ENCODE data around the gene ODAD4.

ODAD4 gene

DNA sequence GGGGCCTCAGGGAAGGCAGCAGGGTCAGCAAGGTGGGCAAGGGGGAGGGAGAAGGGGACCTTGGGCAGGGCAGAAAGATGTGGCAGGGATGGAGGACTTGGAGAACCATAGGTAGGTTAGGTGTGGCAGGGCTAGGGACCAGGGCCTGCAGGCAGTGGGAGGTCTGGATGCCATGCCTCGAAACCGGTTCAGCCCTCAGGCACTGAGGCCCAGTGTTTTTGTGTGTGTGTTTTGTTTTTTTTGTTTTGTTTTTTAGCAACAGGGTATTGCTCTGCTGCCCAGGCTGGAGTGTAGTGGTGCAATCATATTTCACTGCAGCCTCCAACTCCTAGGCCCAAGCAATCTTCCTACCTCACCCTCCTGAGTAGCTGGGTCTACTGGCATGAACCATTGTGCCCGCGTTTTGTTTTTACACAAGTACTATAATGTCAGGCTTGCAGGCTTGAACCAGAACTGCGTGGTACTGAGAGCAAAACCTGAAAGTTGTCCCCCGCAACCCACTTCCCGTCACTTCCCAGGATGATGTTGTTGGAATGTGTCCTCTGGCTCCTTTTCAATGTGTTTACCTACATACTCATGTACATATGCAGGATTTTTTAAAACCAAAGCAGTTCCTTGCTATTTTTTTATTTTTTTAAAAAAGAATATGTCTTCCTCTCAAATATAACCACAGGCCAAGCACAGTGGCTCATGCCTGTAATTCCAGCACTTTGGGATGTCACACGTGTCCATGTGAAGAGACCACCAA lies 12.4 kb downstream of the ODAD4 start:
- ATAC-seq: no peak
- TF ChIP-seq OSR1 (CRISPR knock-in tag; IDR thresholded peaks at IDR 0.05) (no peak), TOX (CRISPR knock-in tag; IDR thresholded peaks at IDR 0.05; ENCODE audit: borderline replicate concordance) (no peak), ZFP3 (CRISPR knock-in tag; IDR thresholded peaks at IDR 0.05) (no peak), RARB (CRISPR knock-in tag; IDR thresholded peaks at IDR 0.05) (no peak), ZNF70 (CRISPR knock-in tag; IDR thresholded peaks at IDR 0.05) (no peak), PPARA (CRISPR knock-in tag; IDR thresholded peaks at IDR 0.05; ENCODE audit: borderline replicate concordance) (no peak), ZNF565 (CRISPR knock-in tag; conservative IDR thresholded peaks at IDR 0.05; ENCODE audit: low read depth) (no peak)

DNA sequence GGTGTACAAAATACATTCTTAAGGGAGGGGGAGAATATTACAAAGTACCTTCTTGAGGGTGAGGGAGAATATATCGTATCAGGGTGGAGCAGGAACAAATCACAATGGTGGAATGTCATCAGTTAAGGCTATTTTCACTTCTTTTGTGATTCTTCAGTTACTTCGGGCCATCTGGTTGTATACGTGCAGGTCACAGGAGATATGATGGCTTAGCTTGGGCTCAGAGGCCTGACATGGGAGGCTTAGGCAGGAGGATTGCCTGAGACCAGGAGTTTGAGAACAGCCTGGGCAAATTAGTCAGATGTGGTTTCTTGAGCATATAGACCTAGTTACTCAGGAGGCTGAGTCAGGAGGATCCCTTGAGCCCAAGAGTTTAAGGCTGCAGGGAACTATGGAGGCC lies 13.1 kb downstream of the ODAD4 start:
- TF ChIP-seq ZNF565 (CRISPR knock-in tag; conservative IDR thresholded peaks at IDR 0.05; ENCODE audit: low read depth): no peak
- no peak for TF ChIP-seq RARB (CRISPR knock-in tag; IDR thresholded peaks at IDR 0.05)
- no peak for TF ChIP-seq ZNF70 (CRISPR knock-in tag; IDR thresholded peaks at IDR 0.05)
- TF ChIP-seq TCF4 (CRISPR knock-in tag; IDR thresholded peaks at IDR 0.05; ENCODE audit: borderline replicate concordance): no peak
- ATAC-seq: no peak

DNA sequence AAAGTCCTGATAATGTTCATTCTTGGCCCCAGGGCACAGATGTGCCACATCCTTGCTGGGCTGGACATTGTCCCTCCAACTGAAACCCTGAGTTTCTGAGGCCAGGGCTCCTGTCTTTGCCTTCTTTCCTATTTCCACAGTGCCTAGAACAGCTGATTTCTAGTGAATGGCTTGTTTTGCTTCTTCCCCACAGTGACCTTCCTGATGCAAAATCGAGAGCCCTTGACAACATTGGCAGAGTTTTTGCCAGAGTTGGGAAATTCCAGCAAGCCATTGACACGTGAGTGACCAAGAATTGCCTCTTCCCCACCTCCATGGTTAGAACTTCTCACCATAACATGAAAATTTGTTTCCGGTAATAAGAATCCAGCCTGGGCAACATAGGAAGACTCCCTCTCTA lies 14.5 kb downstream of the ODAD4 start:
- ATAC-seq: no peak
- no peak for TF ChIP-seq OSR1 (CRISPR knock-in tag; IDR thresholded peaks at IDR 0.05)
- no peak for TF ChIP-seq ISL1 (CRISPR knock-in tag; IDR thresholded peaks at IDR 0.05)
- TF ChIP-seq SNAI2 (CRISPR knock-in tag; IDR thresholded peaks at IDR 0.05): no peak
- TF ChIP-seq ZNF8 (CRISPR knock-in tag; IDR thresholded peaks at IDR 0.05): no peak
- TF ChIP-seq RARB (CRISPR knock-in tag; IDR thresholded peaks at IDR 0.05): no peak
- TF ChIP-seq ESRRG (CRISPR knock-in tag; IDR thresholded peaks at IDR 0.05): no peak
- TF ChIP-seq, protein P1, sequence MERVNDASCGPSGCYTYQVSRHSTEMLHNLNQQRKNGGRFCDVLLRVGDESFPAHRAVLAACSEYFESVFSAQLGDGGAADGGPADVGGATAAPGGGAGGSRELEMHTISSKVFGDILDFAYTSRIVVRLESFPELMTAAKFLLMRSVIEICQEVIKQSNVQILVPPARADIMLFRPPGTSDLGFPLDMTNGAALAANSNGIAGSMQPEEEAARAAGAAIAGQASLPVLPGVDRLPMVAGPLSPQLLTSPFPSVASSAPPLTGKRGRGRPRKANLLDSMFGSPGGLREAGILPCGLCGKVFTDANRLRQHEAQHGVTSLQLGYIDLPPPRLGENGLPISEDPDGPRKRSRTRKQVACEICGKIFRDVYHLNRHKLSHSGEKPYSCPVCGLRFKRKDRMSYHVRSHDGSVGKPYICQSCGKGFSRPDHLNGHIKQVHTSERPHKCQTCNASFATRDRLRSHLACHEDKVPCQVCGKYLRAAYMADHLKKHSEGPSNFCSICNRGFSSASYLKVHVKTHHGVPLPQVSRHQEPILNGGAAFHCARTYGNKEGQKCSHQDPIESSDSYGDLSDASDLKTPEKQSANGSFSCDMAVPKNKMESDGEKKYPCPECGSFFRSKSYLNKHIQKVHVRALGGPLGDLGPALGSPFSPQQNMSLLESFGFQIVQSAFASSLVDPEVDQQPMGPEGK (CRISPR knock-in tag; IDR thresholded peaks at IDR 0.05; ENCODE audit: borderline replicate concordance): no peak
- TF ChIP-seq, protein P2, sequence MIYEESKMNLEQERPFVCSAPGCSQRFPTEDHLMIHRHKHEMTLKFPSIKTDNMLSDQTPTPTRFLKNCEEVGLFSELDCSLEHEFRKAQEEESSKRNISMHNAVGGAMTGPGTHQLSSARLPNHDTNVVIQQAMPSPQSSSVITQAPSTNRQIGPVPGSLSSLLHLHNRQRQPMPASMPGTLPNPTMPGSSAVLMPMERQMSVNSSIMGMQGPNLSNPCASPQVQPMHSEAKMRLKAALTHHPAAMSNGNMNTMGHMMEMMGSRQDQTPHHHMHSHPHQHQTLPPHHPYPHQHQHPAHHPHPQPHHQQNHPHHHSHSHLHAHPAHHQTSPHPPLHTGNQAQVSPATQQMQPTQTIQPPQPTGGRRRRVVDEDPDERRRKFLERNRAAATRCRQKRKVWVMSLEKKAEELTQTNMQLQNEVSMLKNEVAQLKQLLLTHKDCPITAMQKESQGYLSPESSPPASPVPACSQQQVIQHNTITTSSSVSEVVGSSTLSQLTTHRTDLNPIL (CRISPR knock-in tag; IDR thresholded peaks at IDR 0.05; ENCODE audit: low read depth): no peak
- TF ChIP-seq GLIS3 (CRISPR knock-in tag; IDR thresholded peaks at IDR 0.05): no peak
- TF ChIP-seq, protein P3, sequence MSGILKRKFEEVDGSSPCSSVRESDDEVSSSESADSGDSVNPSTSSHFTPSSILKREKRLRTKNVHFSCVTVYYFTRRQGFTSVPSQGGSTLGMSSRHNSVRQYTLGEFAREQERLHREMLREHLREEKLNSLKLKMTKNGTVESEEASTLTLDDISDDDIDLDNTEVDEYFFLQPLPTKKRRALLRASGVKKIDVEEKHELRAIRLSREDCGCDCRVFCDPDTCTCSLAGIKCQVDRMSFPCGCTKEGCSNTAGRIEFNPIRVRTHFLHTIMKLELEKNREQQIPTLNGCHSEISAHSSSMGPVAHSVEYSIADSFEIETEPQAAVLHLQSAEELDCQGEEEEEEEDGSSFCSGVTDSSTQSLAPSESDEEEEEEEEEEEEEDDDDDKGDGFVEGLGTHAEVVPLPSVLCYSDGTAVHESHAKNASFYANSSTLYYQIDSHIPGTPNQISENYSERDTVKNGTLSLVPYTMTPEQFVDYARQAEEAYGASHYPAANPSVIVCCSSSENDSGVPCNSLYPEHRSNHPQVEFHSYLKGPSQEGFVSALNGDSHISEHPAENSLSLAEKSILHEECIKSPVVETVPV (CRISPR knock-in tag; IDR thresholded peaks at IDR 0.05): no peak
- no peak for TF ChIP-seq BACH2 (CRISPR knock-in tag; IDR thresholded peaks at IDR 0.05; ENCODE audit: borderline replicate concordance)
- TF ChIP-seq ZNF70 (CRISPR knock-in tag; IDR thresholded peaks at IDR 0.05): no peak
- TF ChIP-seq PPARA (CRISPR knock-in tag; IDR thresholded peaks at IDR 0.05; ENCODE audit: borderline replicate concordance): no peak
- no peak for TF ChIP-seq ZFP3 (CRISPR knock-in tag; IDR thresholded peaks at IDR 0.05)

DNA sequence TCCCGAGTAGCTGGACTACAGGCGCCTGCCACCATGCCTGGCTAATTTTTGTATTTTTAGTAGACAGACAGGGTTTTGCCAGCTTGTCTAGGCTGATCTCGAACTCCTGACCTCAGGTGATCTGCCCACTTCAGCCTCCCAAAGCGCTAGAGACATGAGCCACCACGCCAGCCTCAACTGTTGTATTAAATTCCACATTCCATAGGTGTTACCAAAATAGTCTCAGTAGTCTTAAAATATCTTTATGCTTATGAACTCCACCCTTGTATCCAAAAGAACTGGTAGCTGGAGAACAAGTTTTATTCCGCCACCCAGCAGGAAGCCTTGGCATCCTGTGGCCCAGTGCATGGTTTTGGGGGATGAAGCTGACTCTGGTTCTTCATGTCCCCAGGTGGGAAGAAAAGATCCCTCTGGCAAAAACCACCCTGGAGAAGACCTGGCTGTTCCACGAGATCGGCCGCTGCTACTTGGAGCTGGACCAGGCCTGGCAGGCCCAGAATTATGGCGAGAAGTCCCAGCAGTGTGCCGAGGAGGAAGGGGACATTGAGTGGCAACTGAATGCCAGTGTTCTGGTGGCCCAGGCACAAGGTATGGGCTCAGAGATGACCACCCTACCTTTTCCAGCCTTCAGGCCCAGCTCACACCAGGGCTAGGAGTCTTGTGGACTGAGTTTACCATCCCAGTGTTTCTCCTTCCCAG lies 18.5 kb downstream of the ODAD4 start:
- no peak for ATAC-seq
- TF ChIP-seq CSDC2 (CRISPR knock-in tag; IDR thresholded peaks at IDR 0.05) (no peak), ZFP30 (CRISPR knock-in tag; IDR thresholded peaks at IDR 0.05) (no peak), RARB (CRISPR knock-in tag; IDR thresholded peaks at IDR 0.05) (no peak)
- TF ChIP-seq, protein P4, sequence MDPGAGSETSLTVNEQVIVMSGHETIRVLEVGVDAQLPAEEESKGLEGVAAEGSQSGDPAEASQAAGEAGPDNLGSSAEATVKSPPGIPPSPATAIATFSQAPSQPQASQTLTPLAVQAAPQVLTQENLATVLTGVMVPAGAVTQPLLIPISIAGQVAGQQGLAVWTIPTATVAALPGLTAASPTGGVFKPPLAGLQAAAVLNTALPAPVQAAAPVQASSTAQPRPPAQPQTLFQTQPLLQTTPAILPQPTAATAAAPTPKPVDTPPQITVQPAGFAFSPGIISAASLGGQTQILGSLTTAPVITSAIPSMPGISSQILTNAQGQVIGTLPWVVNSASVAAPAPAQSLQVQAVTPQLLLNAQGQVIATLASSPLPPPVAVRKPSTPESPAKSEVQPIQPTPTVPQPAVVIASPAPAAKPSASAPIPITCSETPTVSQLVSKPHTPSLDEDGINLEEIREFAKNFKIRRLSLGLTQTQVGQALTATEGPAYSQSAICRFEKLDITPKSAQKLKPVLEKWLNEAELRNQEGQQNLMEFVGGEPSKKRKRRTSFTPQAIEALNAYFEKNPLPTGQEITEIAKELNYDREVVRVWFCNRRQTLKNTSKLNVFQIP (CRISPR knock-in tag; IDR thresholded peaks at IDR 0.05; ENCODE audit: borderline replicate concordance, low read depth): no peak
- TF ChIP-seq, protein P2 (CRISPR knock-in tag; IDR thresholded peaks at IDR 0.05; ENCODE audit: low read depth): no peak
